ENCODE data around the gene CST1.
"Not testable (repeated sequence)": the region's sequence is repeated elsewhere in the genome, so short reads cannot be mapped to it uniquely, and the experiment has no call there.

GRCh38 chr20:23734949-23735348 lies 15.8 kb downstream of the CST1 start:
- TF ChIP-seq CTCF (IDR thresholded peaks at IDR 0.05; ENCODE audit: low read depth, low read length, missing input control); MAX (IDR thresholded peaks at IDR 0.05); REST (IDR thresholded peaks at IDR 0.05); NR2F2 (IDR thresholded peaks at IDR 0.05); EGR1 (IDR thresholded peaks at IDR 0.05; ENCODE audit: low read depth in 2 of 2); JUND (IDR thresholded peaks at IDR 0.05); TAF1 (conservative IDR thresholded peaks at IDR 0.05); RAD21 (IDR thresholded peaks at IDR 0.05); ATF3 (IDR thresholded peaks at IDR 0.05): not testable (repeated sequence)

Data from liver (tissue), 3 donors.